ENCODE results near the gene AHI1. TPM values are rescaled to one million over a fixed set of nuclear protein-coding genes. Genes with fewer than 3 reads are reported as not detected.
A peak's percentile ranks its signal among the peaks of the same experiment; 100 is the strongest.

AHI1 gene
- total RNA-seq, result 10 to 100 TPM; 27.6 to 29.0 TPM
- 44.6 to 71.8 reads per million in 2 donors for total RNA-seq

DNA sequence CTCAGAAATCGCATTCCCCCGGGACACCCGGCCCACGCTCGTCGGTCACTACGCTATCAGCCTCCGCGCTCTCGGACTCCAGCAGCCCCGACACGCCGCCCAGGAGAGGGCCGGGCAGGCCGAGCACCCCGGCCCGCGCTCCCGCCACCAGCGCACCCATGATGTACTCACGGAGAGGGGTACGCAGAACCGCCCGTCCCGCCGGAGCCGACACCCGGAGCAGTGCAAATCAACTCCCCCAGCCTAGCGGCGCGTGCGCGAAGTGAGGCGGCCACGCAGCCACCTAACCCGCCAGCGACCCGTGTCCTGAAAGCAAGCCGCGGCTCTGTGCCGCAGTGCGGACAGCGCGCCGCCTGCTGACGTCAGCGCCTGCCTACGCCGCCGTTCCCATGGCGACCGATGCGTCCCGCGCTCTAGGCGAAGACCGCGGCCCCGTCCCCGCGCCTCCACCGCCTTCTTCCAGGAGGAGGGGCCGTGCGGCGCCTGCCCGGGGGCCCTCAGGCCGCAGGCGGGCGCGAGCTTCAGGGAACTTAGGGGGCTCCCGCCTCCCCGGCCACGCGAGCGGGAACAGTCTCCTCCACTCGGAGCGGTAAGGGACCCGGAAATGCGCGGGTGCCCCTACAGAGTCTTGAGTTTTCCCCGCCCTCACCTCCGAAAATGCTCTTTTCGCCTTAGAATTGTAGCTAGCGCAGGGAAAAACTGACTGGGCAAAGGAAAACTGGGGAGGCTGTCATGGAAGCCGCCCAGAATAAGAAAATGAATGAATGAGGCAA, at the start of gene AHI1:
AHI1 (minus strand) TSS at position 329 of the 773 bp plus-strand sequence. CDS start 5,503 bp downstream, outside the sequence.
- no peak within 1 kb of the TSS for H3K27ac Mint-ChIP-seq
- H3K36me3 Mint-ChIP-seq (ENCODE audit: low read depth), result peaks cover 5% of the 10 kb centered on the region
- no peak within 1 kb of the TSS for H3K4me3 Mint-ChIP-seq
- peak; percentile 69 to 89 (median 88) for DNase-seq
- peaks cover 12% of the 10 kb centered on the region for H3K4me1 Mint-ChIP-seq
- no peaks in the 10 kb centered on the region for H3K9me3 ChIP-seq (ENCODE audit: control insufficient read depth, low read length, poor library complexity, severe bottlenecking)
- H3K27me3 Mint-ChIP-seq, result no peaks in the 10 kb centered on the region
- peak; percentile 85 for ATAC-seq

DNA sequence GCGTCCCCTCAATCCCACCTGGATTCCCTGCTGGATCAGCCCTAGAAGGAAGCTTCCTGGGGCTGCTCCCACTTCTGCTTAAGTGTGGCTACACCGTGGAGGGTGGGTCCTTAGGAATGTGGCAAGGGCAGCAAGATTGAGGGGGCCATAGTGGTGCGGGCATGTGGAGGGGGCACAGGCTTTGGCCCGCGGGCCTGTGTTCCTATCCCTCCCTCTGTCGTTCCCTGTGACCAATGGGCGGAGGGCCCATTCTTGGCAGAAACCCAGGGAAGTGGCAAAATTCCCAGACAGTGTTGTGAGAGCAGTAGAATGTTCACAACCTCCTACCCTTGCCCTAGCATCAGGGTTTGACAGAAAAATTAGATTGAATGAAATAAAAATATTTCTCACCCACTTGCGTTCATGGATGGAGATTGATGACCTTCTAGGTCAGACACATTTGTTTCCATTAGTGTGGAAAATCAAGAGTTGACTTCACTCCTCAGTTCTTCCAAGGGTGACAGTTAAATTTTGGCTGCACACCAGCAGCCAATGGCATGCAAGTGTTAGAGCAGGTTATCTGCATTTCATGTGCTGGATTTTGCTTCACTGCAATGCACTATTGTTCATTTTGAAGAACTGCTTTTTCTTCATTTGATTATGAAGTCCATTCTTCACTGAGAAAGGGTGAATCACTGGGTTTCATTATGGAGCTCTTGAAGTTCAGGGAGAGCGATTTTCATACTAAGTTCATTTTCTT, 49.3 kb upstream of the AHI1 start:
- H3K4me1 Mint-ChIP-seq, result no peaks in the 10 kb centered on the region
- no peak overlapping the region for H3K4me3 Mint-ChIP-seq
- peaks cover 35% of the 10 kb centered on the region for H3K27me3 Mint-ChIP-seq
- no peaks in the 10 kb centered on the region for H3K9me3 ChIP-seq (ENCODE audit: control insufficient read depth, low read length, poor library complexity, severe bottlenecking)
- H3K36me3 Mint-ChIP-seq (ENCODE audit: low read depth), result no peaks in the 10 kb centered on the region
- DNase-seq (no peak), ATAC-seq (no peak)
- H3K27ac Mint-ChIP-seq, result no peak overlapping the region

DNA sequence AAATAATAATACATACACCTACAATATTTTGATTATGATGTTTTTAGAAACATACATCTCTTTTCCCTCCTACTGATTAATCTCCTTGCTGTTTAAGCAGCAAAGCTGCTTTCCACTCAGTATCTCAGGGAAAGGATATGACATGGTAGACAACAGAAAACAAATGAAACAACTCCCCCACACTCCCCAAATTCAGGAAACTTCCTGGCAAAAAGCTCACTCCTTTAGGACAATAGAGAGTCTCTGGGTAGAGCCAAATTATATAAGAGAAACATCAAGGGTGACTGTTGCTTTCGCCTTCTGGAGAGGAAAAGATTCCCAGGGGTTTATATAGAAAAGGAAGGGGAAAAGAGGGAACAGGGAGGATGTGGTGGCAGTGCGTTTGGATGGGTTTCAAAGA, 48.7 kb upstream of the AHI1 start:
- ATAC-seq (no peak), DNase-seq (no peak)
- Mint-ChIP-seq H3K27me3 (peaks cover 42% of the 10 kb centered on the region), H3K4me1 (no peaks in the 10 kb centered on the region), H3K36me3 (ENCODE audit: low read depth) (no peaks in the 10 kb centered on the region), H3K4me3 (no peak overlapping the region), H3K27ac (no peak overlapping the region)
- no peaks in the 10 kb centered on the region for H3K9me3 ChIP-seq (ENCODE audit: control insufficient read depth, low read length, poor library complexity, severe bottlenecking)

DNA sequence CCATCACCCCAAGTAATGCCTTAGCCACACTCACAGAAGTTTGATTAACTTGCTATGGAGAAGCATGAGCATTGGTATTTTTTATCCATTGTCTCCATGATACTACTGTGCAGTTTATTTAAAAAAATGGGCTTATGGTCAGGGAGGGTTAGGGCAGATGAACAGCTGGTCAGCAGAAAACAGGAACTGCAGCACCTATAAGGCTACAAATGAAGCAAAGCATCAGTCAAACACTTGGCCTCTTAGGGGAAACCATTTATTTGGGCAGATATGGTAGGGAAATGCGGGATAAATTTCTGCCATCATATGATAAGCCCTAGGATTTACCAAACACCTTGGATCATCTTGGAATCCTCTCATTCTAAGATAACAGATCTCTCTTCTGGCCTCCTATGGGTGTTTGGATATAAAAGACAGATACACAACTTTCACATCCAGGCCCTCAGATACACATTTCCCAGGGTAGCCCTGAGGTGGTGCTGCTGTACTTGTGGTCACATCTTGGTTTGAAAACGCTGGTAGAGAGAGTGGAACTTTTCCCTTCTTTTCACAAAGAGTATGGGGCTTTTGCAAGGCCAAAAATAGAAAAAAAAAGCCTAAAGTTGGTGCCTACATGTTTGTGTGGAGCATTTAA, 42.8 kb upstream of the AHI1 start:
- H3K9me3 ChIP-seq (ENCODE audit: control insufficient read depth, low read length, poor library complexity, severe bottlenecking), result no peaks in the 10 kb centered on the region
- Mint-ChIP-seq H3K27ac (no peak overlapping the region), H3K4me3 (no peak overlapping the region), H3K27me3 (peaks cover 51% of the 10 kb centered on the region), H3K4me1 (peaks cover 3% of the 10 kb centered on the region), H3K36me3 (ENCODE audit: low read depth) (peaks cover 2% of the 10 kb centered on the region)
- DNase-seq (no peak), ATAC-seq (no peak)

DNA sequence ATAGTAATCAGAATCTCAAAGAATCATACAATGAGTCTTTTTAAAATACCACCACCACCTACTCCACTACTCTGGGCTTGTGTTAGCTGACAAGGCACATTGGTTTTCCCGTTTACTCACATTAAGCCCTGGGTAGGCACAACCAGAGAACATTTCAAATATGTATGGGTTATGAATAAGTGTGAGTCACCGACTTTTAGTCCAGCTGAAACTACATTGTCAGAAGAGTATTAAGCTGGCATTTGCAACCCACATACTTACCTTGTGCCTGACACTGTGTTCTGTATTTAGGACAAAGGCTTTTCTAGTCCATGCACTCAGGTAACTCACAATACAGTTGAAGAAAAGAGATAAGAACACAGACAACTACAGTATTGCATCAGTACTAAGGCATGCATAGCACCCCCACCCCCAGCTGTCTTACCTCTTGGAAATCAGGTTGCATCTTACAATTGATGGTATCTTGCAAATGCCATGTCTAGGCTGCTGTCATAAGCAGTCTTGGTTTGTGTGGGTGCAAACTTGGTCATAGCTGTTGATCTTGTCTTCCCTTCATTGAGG, 40.3 kb upstream of the AHI1 start:
- peaks cover 36% of the 10 kb centered on the region for H3K27me3 Mint-ChIP-seq
- H3K27ac Mint-ChIP-seq, result no peak overlapping the region
- H3K4me3 Mint-ChIP-seq, result no peak overlapping the region
- DNase-seq (no peak), ATAC-seq (no peak)
- H3K9me3 ChIP-seq (ENCODE audit: control insufficient read depth, low read length, poor library complexity, severe bottlenecking), result no peaks in the 10 kb centered on the region
- peaks cover 3% of the 10 kb centered on the region for H3K4me1 Mint-ChIP-seq
- peaks cover 2% of the 10 kb centered on the region for H3K36me3 Mint-ChIP-seq (ENCODE audit: low read depth)

DNA sequence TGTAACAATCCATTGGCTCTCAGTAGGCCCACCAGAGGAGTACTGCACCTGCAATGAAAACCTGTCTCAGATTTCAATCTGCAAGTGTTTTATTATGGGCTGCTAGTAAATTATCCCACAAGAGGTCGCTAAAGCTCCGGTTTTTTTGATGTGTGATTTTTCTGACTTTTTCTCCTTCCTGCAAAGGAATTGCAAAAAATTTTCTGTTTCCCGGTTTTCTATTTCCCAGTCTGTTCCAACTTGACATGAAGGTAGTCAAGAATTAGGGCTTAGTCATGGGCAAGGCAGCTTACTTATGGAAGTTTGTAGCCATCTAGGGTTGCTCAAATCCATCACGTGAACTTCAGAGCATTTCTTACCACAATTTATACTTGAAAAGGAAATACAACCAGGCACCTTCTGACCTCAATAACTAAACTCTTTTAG, 38.5 kb upstream of the AHI1 start:
- Mint-ChIP-seq H3K27ac (no peak overlapping the region), H3K27me3 (peaks cover 18% of the 10 kb centered on the region), H3K4me3 (no peak overlapping the region), H3K36me3 (ENCODE audit: low read depth) (peaks cover 2% of the 10 kb centered on the region), H3K4me1 (peaks cover 3% of the 10 kb centered on the region)
- ATAC-seq, result peak; percentile 57
- H3K9me3 ChIP-seq (ENCODE audit: control insufficient read depth, low read length, poor library complexity, severe bottlenecking), result no peaks in the 10 kb centered on the region
- no peak for DNase-seq

DNA sequence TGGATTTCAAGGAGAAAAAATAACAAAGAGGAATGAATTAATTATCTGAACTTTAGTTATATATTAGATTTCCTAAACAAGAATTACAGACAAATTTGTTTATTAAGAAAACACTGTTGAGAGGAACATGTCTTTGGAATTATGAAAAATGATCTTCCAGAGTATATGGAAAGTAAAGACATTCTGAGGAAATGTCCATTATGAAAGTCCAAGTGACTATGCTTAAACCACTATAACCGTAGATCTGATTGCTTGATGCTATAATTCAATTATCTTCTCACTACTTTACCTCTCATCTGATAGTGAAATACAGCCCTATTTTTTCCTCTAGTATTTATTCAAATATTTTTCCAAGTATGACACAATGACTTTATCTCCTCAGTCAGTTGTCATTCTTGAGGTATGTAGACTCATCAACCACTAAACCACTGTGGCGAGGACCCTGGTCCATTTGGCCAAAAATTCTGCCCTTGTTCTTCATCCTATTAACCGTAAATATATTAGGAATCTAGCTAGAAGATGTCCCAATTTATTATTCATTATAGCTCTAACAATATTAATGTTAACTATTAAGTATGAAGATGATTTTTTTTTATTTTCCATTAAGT, 37.3 kb upstream of the AHI1 start:
- no peak overlapping the region for H3K4me3 Mint-ChIP-seq
- no peak for ATAC-seq
- peaks cover 2% of the 10 kb centered on the region for H3K36me3 Mint-ChIP-seq (ENCODE audit: low read depth)
- DNase-seq, result no peak
- no peak overlapping the region for H3K27ac Mint-ChIP-seq
- peaks cover 3% of the 10 kb centered on the region for H3K4me1 Mint-ChIP-seq
- peaks cover 12% of the 10 kb centered on the region for H3K27me3 Mint-ChIP-seq
- H3K9me3 ChIP-seq (ENCODE audit: control insufficient read depth, low read length, poor library complexity, severe bottlenecking), result no peaks in the 10 kb centered on the region

DNA sequence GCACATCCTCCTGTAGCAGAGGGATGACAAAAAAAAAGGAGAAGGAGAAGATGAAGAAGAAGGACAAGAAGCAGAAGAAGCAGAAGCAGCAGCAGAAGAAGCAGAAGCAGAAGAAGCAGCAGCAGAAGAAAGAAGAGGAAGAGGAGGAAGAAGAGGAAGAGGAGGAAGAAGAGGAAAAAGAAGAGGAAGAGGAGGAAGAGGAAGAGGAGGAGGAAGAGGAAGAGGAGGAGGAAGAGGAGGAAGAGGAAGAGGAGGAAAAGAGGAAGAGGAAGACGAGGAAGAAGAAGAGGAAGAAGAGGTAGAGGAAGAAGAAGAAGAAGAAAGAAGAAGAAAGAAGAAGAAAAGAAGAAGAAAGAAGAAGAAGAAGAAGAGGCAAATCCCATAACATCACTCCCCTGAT, 35.0 kb upstream of the AHI1 start:
- no peaks in the 10 kb centered on the region for H3K9me3 ChIP-seq (ENCODE audit: control insufficient read depth, low read length, poor library complexity, severe bottlenecking)
- peaks cover 5% of the 10 kb centered on the region for H3K27me3 Mint-ChIP-seq
- no peak overlapping the region for H3K4me3 Mint-ChIP-seq
- H3K36me3 Mint-ChIP-seq (ENCODE audit: low read depth), result no peaks in the 10 kb centered on the region
- H3K27ac Mint-ChIP-seq, result no peak overlapping the region
- peaks cover 3% of the 10 kb centered on the region for H3K4me1 Mint-ChIP-seq
- no peak for DNase-seq
- no peak for ATAC-seq

DNA sequence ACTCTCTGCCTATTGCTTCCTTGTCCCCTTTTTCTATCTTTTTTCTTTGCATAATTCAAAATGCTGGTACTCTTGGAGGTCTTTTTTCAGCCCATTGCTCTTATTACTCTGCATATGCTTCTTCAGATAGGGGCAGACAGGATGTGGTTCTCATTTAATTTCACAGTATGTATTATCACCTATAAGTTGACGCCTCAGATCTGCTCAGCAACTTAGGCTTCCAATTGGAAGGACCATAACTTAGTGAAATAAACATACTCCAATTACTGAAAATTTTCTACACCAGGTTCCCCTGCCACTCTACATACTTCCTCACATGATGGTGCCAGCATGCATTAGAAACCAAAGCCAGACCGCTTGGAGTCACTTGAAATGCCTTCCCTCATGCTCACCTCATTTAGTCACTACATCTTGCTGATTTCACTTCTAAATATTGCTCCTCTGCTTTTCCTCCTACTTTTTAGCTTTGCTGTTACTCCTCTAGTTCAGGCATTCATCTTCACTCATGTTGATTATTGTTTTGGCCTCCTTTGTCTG, 34.5 kb upstream of the AHI1 start:
- no peaks in the 10 kb centered on the region for H3K9me3 ChIP-seq (ENCODE audit: control insufficient read depth, low read length, poor library complexity, severe bottlenecking)
- no peaks in the 10 kb centered on the region for H3K36me3 Mint-ChIP-seq (ENCODE audit: low read depth)
- H3K4me3 Mint-ChIP-seq, result no peak overlapping the region
- DNase-seq, result no peak
- no peak for ATAC-seq
- H3K4me1 Mint-ChIP-seq, result peaks cover 3% of the 10 kb centered on the region
- H3K27me3 Mint-ChIP-seq, result peaks cover 5% of the 10 kb centered on the region
- H3K27ac Mint-ChIP-seq, result no peak overlapping the region

DNA sequence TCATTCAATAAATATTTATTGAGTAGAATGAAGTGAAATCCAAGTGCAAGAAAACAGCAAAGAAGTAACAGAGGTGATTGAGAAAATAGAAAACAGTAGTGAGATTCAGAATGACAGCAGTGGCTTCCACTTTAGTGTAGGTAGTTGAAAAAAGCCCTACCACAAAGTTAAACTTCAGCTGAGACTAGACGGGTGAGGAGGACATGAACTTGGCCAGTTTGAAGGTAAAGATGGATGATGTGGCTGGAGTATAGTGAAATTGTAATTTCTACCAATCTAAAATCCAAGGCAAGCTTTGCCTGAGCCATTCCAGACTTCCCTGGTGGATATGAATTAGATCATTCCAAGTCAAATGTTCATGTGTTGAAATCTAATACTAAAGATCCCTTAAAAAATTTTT, 32.6 kb upstream of the AHI1 start:
- Mint-ChIP-seq H3K27ac (no peak overlapping the region), H3K36me3 (ENCODE audit: low read depth) (no peaks in the 10 kb centered on the region), H3K4me1 (no peaks in the 10 kb centered on the region), H3K4me3 (no peak overlapping the region), H3K27me3 (no peaks in the 10 kb centered on the region)
- DNase-seq (no peak), ATAC-seq (no peak)
- no peaks in the 10 kb centered on the region for H3K9me3 ChIP-seq (ENCODE audit: control insufficient read depth, low read length, poor library complexity, severe bottlenecking)

DNA sequence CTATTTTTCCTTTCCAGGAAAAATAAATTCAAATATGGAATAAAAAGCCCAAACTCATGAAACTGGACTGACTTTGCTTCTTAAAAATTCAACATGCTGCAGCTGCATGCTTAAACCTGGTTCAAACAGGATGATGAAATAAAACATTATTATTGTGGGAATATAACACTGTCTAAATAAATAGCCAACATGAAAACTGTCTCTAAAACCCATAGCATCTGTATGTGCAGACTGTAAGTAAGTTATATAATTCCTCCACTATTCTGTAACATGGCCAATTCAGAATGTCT, 30.4 kb upstream of the AHI1 start:
- no peaks in the 10 kb centered on the region for H3K36me3 Mint-ChIP-seq (ENCODE audit: low read depth)
- no peaks in the 10 kb centered on the region for H3K9me3 ChIP-seq (ENCODE audit: control insufficient read depth, low read length, poor library complexity, severe bottlenecking)

DNA sequence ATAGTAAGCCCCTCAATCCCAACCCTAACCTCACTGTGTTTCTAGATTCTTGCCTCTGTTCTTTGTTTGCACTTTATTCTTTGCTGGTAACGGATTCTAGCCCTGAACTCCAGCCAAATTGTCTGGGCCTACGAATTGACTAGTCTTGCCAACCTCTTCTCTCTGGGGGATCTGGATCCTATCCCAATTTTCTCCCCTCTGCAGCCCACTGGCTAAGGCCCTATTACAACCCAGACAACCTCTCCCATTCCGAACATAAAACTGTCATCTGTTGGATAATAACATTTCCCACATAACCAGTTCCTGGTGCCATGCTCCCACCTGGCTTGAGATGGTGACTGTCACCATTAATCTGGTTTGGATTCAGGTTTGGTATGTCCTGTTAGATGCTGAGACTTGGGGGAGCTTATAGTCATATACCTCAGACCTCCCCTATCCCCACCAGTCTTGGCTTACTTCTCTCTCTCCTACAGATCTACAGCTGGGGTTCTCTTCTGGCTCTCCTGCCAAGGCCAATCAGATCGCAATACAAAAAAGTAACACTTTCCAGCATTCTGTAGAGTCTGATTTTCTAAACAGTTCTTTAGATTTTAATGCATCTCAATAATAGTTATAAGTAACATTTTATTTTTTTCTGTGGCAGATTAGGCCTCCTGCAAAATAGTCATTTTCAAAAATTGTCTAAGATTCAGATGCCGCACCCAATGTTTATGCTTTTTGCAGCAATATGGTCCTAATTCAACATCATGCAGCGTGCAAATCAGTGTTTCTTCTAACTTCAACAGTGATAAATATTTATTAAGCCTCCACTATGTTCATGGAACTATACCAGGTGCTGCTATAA, 29.8 kb upstream of the AHI1 start:
- no peaks in the 10 kb centered on the region for H3K9me3 ChIP-seq (ENCODE audit: control insufficient read depth, low read length, poor library complexity, severe bottlenecking)
- no peaks in the 10 kb centered on the region for H3K4me1 Mint-ChIP-seq
- peaks cover under 1% of the 10 kb centered on the region for H3K27me3 Mint-ChIP-seq
- H3K27ac Mint-ChIP-seq, result no peak overlapping the region
- no peaks in the 10 kb centered on the region for H3K36me3 Mint-ChIP-seq (ENCODE audit: low read depth)
- no peak for ATAC-seq
- DNase-seq, result no peak
- H3K4me3 Mint-ChIP-seq, result no peak overlapping the region

More for the DNA sequence above, 30.4 kb upstream of the AHI1 start:
- Mint-ChIP-seq H3K4me3 (no peak overlapping the region), H3K27ac (no peak overlapping the region), H3K27me3 (no peaks in the 10 kb centered on the region), H3K4me1 (no peaks in the 10 kb centered on the region)
- DNase-seq (no peak), ATAC-seq (no peak)
